ENCODE measurements around the gene PDZD2. TPM values are rescaled to one million over a fixed set of nuclear protein-coding genes. Genes with fewer than 3 reads are reported as not detected.

Gene PDZD2
- total RNA-seq, 5 donors from 2014 or later (not counting 1 experiment from before 2014, with no cell fraction given) = 0.66 to 2.2 (median 1.2) TPM

DNA sequence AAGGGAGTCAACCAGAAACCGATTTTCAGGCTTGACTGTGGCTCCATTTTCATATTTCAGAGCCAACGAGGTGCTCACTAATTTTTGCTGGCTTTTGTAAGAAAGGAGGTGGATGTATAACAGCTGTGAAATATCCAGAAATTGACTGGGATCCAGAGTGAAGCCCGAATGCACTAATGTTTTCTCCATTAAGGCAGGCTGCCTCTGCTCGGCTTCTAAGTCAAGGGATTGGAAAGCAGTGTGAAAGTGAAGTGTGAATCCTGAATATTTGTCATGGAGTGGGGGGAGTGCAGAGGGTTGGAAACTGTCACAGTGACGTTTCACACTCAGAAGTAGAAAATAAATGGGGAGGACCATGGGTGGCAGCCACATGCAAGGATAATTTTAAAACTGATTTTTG lies 297.8 kb downstream of the PDZD2 start:
- ATAC-seq (replicated peaks in 1 of 4) = no peak
- DNase-seq = no peak
- Histone ChIP-seq H3K27me3 (replicated peaks in 1 of 2; ENCODE audit: control insufficient read depth in 2 of 2, extremely low read depth in 1 of 2, insufficient read depth in 2 of 2, low read length in 1 of 2) (peaks cover 0 to 3% of the 10 kb centered on the region in 2 experiments), H3K9me3 (no peaks in the 10 kb centered on the region), H3K4me1 (ENCODE audit: control insufficient read depth in 1 of 2, extremely low read depth in 1 of 2, insufficient read depth in 2 of 2, low read length in 2 of 2) (no peaks in the 10 kb centered on the region), H3K27ac (ENCODE audit: low read length) (no peak overlapping the region), H3K4me3 (ENCODE audit: control insufficient read depth in 1 of 2, extremely low read depth in 1 of 2, low read length in 1 of 2) (no peak overlapping the region), H3K36me3 (ENCODE audit: control insufficient read depth in 2 of 2, extremely low read depth in 1 of 2, insufficient read depth in 1 of 2, low read length in 1 of 2) (no peaks in the 10 kb centered on the region)
- CTCF ChIA-PET = no interaction called here
- WGBS (ENCODE audit: insufficient coverage) = 53% methylated on average over 5 of the region's 5 CpGs
- Mint-ChIP-seq H3K9me3 (peaks cover 0 to 3% (median 0%) of the 10 kb centered on the region in 3 donors), H3K27me3 (no peaks in the 10 kb centered on the region), H3K4me3 (no peak overlapping the region), H3K4me1 (no peaks in the 10 kb centered on the region), H3K36me3 (no peaks in the 10 kb centered on the region), H3K27ac (no peak overlapping the region)
- POLR2A ChIA-PET = interaction anchor here in 1 of 2 donors (0.6 kb wide), 1 partner anchor 10 kb away, joined by 3 read pairs; no protein-coding TSS in a partner anchor

- WGBS (ENCODE audit: insufficient coverage) = 95% methylated on average over 5 of the region's 7 CpGs
- H3K27ac ChIP-seq (ENCODE audit: low read length) = no peak overlapping the region
- H3K27me3 ChIP-seq (replicated peaks in 1 of 2; ENCODE audit: control insufficient read depth in 2 of 2, extremely low read depth in 1 of 2, insufficient read depth in 2 of 2, low read length in 1 of 2) = peaks cover 0 to 3% of the 10 kb centered on the region in 2 experiments
- no peak for ATAC-seq (replicated peaks in 1 of 4)
- Mint-ChIP-seq H3K36me3 (no peaks in the 10 kb centered on the region), H3K9me3 (peaks cover 0 to 3% (median 0%) of the 10 kb centered on the region in 3 donors), H3K27me3 (no peaks in the 10 kb centered on the region), H3K4me3 (no peak overlapping the region), H3K27ac (peak overlapping the region in 1 of 2 donors; percentile 30), H3K4me1 (no peaks in the 10 kb centered on the region)
- CTCF ChIA-PET = interaction anchor here in 1 of 2 donors (0.6 kb wide), 1 partner anchor 11 kb away, joined by 3 read pairs; no protein-coding TSS in a partner anchor
- no peaks in the 10 kb centered on the region for H3K4me1 ChIP-seq (ENCODE audit: control insufficient read depth in 1 of 2, extremely low read depth in 1 of 2, insufficient read depth in 2 of 2, low read length in 2 of 2)
- H3K4me3 ChIP-seq (ENCODE audit: control insufficient read depth in 1 of 2, extremely low read depth in 1 of 2, low read length in 1 of 2) = no peak overlapping the region
- no peak for DNase-seq
- POLR2A ChIA-PET = no interaction called here
- H3K9me3 ChIP-seq = no peaks in the 10 kb centered on the region
- H3K36me3 ChIP-seq (ENCODE audit: control insufficient read depth in 2 of 2, extremely low read depth in 1 of 2, insufficient read depth in 1 of 2, low read length in 1 of 2) = no peaks in the 10 kb centered on the region
Measured at GRCh38 chr5:31937226-31937625, 298.3 kb downstream of the PDZD2 start.

- POLR2A ChIA-PET = no interaction called here
- ATAC-seq (replicated peaks in 1 of 4) (no peak), DNase-seq (no peak)
- Mint-ChIP-seq H3K27ac (no peak overlapping the region), H3K27me3 (no peaks in the 10 kb centered on the region), H3K36me3 (no peaks in the 10 kb centered on the region), H3K4me1 (no peaks in the 10 kb centered on the region), H3K4me3 (no peak overlapping the region), H3K9me3 (peaks cover 0 to 3% (median 0%) of the 10 kb centered on the region in 3 donors)
- H3K27ac ChIP-seq (ENCODE audit: low read length) = no peak overlapping the region
- H3K9me3 ChIP-seq = no peaks in the 10 kb centered on the region
- H3K4me1 ChIP-seq (ENCODE audit: control insufficient read depth in 1 of 2, extremely low read depth in 1 of 2, insufficient read depth in 2 of 2, low read length in 2 of 2) = no peaks in the 10 kb centered on the region
- WGBS (ENCODE audit: insufficient coverage) = 90% methylated on average over 2 of the region's 5 CpGs
- H3K4me3 ChIP-seq (ENCODE audit: control insufficient read depth in 1 of 2, extremely low read depth in 1 of 2, low read length in 1 of 2) = no peak overlapping the region
- peaks cover 0 to 3% of the 10 kb centered on the region in 2 experiments for H3K27me3 ChIP-seq (replicated peaks in 1 of 2; ENCODE audit: control insufficient read depth in 2 of 2, extremely low read depth in 1 of 2, insufficient read depth in 2 of 2, low read length in 1 of 2)
- no peaks in the 10 kb centered on the region for H3K36me3 ChIP-seq (ENCODE audit: control insufficient read depth in 2 of 2, extremely low read depth in 1 of 2, insufficient read depth in 1 of 2, low read length in 1 of 2)
- CTCF ChIA-PET = interaction anchor here in 1 of 2 donors (0.6 kb wide), 1 partner anchor 11 kb away, joined by 3 read pairs; no protein-coding TSS in a partner anchor
Measured at GRCh38 chr5:31937703-31938102, 298.8 kb downstream of the PDZD2 start.

DNA sequence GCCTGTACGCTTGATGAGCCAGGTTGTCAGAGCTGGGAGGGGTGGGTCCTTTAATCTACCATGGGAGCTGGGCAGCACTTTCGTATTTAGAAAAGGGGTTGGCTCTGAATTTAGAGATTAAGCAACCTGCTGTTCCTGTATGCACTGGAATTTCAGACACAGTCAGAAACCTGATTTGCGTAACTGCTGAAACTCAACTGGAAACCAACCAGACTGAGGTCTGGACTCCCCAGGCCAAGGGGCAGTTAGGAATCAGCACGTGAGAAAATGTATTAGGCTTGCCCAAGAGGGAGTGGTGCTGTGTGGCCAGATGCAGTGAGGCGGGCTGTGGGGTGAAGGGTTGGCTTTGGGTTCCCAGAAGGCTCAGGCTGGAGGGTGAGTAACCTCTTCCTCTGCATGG lies 300.2 kb downstream of the PDZD2 start:
- H3K9me3 ChIP-seq = no peaks in the 10 kb centered on the region
- ATAC-seq (replicated peaks in 1 of 4) (no peak), DNase-seq (no peak)
- ChIA-PET POLR2A (interaction anchor here in 1 of 2 donors (0.5 kb wide), 1 partner anchor 600 kb away, joined by 4 read pairs; no protein-coding TSS in a partner anchor), CTCF (no interaction called here)
- Mint-ChIP-seq H3K36me3 (no peaks in the 10 kb centered on the region), H3K27me3 (no peaks in the 10 kb centered on the region), H3K9me3 (peaks cover 0 to 3% (median 0%) of the 10 kb centered on the region in 3 donors), H3K4me3 (no peak overlapping the region), H3K27ac (no peak overlapping the region), H3K4me1 (no peaks in the 10 kb centered on the region)
- H3K36me3 ChIP-seq (ENCODE audit: control insufficient read depth in 2 of 2, extremely low read depth in 1 of 2, insufficient read depth in 1 of 2, low read length in 1 of 2) = no peaks in the 10 kb centered on the region
- H3K27me3 ChIP-seq (replicated peaks in 1 of 2; ENCODE audit: control insufficient read depth in 2 of 2, extremely low read depth in 1 of 2, insufficient read depth in 2 of 2, low read length in 1 of 2) = peaks cover 0 to 3% of the 10 kb centered on the region in 2 experiments
- H3K27ac ChIP-seq (ENCODE audit: low read length) = no peak overlapping the region
- H3K4me3 ChIP-seq (ENCODE audit: control insufficient read depth in 1 of 2, extremely low read depth in 1 of 2, low read length in 1 of 2) = no peak overlapping the region
- H3K4me1 ChIP-seq (ENCODE audit: control insufficient read depth in 1 of 2, extremely low read depth in 1 of 2, insufficient read depth in 2 of 2, low read length in 2 of 2) = no peaks in the 10 kb centered on the region
- 71% methylated on average over 4 of the region's 5 CpGs for WGBS (ENCODE audit: insufficient coverage)

- no peaks in the 10 kb centered on the region for H3K9me3 ChIP-seq
- no peaks in the 10 kb centered on the region for H3K4me1 ChIP-seq (ENCODE audit: control insufficient read depth in 1 of 2, extremely low read depth in 1 of 2, insufficient read depth in 2 of 2, low read length in 2 of 2)
- no peaks in the 10 kb centered on the region for H3K4me1 Mint-ChIP-seq
- no peak overlapping the region for H3K4me3 Mint-ChIP-seq
- 82% methylated on average over 4 of the region's 4 CpGs for WGBS (ENCODE audit: insufficient coverage)
- DNase-seq (no peak), ATAC-seq (replicated peaks in 1 of 4) (no peak)
- H3K27me3 Mint-ChIP-seq = no peaks in the 10 kb centered on the region
- peaks cover 0 to 3% (median 0%) of the 10 kb centered on the region in 3 donors for H3K9me3 Mint-ChIP-seq
- no peak overlapping the region for H3K27ac Mint-ChIP-seq
- no peaks in the 10 kb centered on the region for H3K36me3 Mint-ChIP-seq
- H3K36me3 ChIP-seq (ENCODE audit: control insufficient read depth in 2 of 2, extremely low read depth in 1 of 2, insufficient read depth in 1 of 2, low read length in 1 of 2) = no peaks in the 10 kb centered on the region
- ChIA-PET CTCF (no interaction called here), POLR2A (no interaction called here)
- H3K27me3 ChIP-seq (replicated peaks in 1 of 2; ENCODE audit: control insufficient read depth in 2 of 2, extremely low read depth in 1 of 2, insufficient read depth in 2 of 2, low read length in 1 of 2) = no peaks in the 10 kb centered on the region
- H3K4me3 ChIP-seq (ENCODE audit: control insufficient read depth in 1 of 2, extremely low read depth in 1 of 2, low read length in 1 of 2) = no peak overlapping the region
- no peak overlapping the region for H3K27ac ChIP-seq (ENCODE audit: low read length)
Measured at GRCh38 chr5:31941151-31941755, 302.3 kb downstream of the PDZD2 start.

GRCh38 chr5:31942546-31942945 lies 303.6 kb downstream of the PDZD2 start:
- H3K9me3 ChIP-seq = no peaks in the 10 kb centered on the region
- no peak overlapping the region for H3K4me3 ChIP-seq (ENCODE audit: control insufficient read depth in 1 of 2, extremely low read depth in 1 of 2, low read length in 1 of 2)
- H3K36me3 Mint-ChIP-seq = no peaks in the 10 kb centered on the region
- 93% methylated on average over 5 of the region's 11 CpGs for WGBS (ENCODE audit: insufficient coverage)
- H3K27ac Mint-ChIP-seq = no peak overlapping the region
- peaks cover 0 to 3% (median 0%) of the 10 kb centered on the region in 3 donors for H3K9me3 Mint-ChIP-seq
- no peaks in the 10 kb centered on the region for H3K27me3 Mint-ChIP-seq
- no peaks in the 10 kb centered on the region for H3K36me3 ChIP-seq (ENCODE audit: control insufficient read depth in 2 of 2, extremely low read depth in 1 of 2, insufficient read depth in 1 of 2, low read length in 1 of 2)
- no peak for DNase-seq
- no peak overlapping the region for H3K27ac ChIP-seq (ENCODE audit: low read length)
- H3K4me1 Mint-ChIP-seq = no peaks in the 10 kb centered on the region
- ChIA-PET POLR2A (no interaction called here), CTCF (no interaction called here)
- no peaks in the 10 kb centered on the region for H3K4me1 ChIP-seq (ENCODE audit: control insufficient read depth in 1 of 2, extremely low read depth in 1 of 2, insufficient read depth in 2 of 2, low read length in 2 of 2)
- H3K4me3 Mint-ChIP-seq = no peak overlapping the region
- H3K27me3 ChIP-seq (replicated peaks in 1 of 2; ENCODE audit: control insufficient read depth in 2 of 2, extremely low read depth in 1 of 2, insufficient read depth in 2 of 2, low read length in 1 of 2) = no peaks in the 10 kb centered on the region
- no peak for ATAC-seq (replicated peaks in 1 of 4)

All from T-cell (primary cell).